Neuronal stem cell (in vitro differentiated cells): ENCODE data around the gene SNX3.

Experiments used
- DNase-seq: peaks from one replicate; pipeline ENCODE4 v3.0.0-alpha.2; 2013; ENCODE audit warnings: low spot score
- H2AFZ ChIP-seq: one replicate; pipeline ENCODE4 v1.6.1; 2013; ENCODE audit warnings: mild to moderate bottlenecking, low read length, inconsistent platforms
- H2AK5ac ChIP-seq: 2 replicates; pipeline ENCODE4 v1.6.1; 2013; ENCODE audit warnings: low read depth, mild to moderate bottlenecking, inconsistent platforms, low read length, moderate library complexity, mixed read lengths
- H2BK120ac ChIP-seq: 2 replicates; pipeline ENCODE4 v1.6.1; 2013; ENCODE audit warnings: low read depth, mild to moderate bottlenecking, inconsistent platforms, low read length, moderate library complexity, mixed read lengths
- H2BK12ac ChIP-seq: one replicate; pipeline ENCODE4 v1.6.1; 2013; ENCODE audit warnings: low read length, inconsistent platforms
- H2BK15ac ChIP-seq: 2 replicates; pipeline ENCODE4 v1.6.1; 2013; ENCODE audit warnings: mild to moderate bottlenecking, low read length, inconsistent platforms, mixed read lengths
- H2BK5ac ChIP-seq: one replicate; pipeline ENCODE4 v1.6.1; 2013; ENCODE audit warnings: inconsistent platforms, mild to moderate bottlenecking, low read length, moderate library complexity
- H3K14ac ChIP-seq: one replicate; pipeline ENCODE4 v1.6.1; 2013; ENCODE audit warnings: low read length, inconsistent platforms
- H3K18ac ChIP-seq: 2 replicates; pipeline ENCODE4 v1.6.1; 2013; ENCODE audit warnings: low read length, inconsistent platforms
- H3K23ac ChIP-seq: 2 replicates; pipeline ENCODE4 v1.6.1; 2013; ENCODE audit warnings: low read depth, mild to moderate bottlenecking, mixed read lengths, low read length, inconsistent platforms; ENCODE audit not compliant: poor library complexity
- H3K27ac ChIP-seq: replicated peaks from 3 replicates; pipeline ENCODE4 v1.5.1; 2013; ENCODE audit warnings: low read length, inconsistent platforms
- H3K27me3 ChIP-seq, 3 experiments: 2 replicates each; pipeline ENCODE4 v1.6.1; 2013; ENCODE audit warnings: low read length in 3 of 3, mild to moderate bottlenecking in 2 of 3, inconsistent platforms in 1 of 3, low read depth in 1 of 3, mixed read lengths in 1 of 3, moderate library complexity in 1 of 3; ENCODE audit not compliant: control insufficient read depth in 3 of 3, insufficient read depth in 3 of 3
- H3K36me3 ChIP-seq, 2 donors: replicated peaks in 1 of 2; 2 replicates each; pipeline ENCODE4 v1.6.1; 2013; ENCODE audit warnings: low read length in 2 of 2; ENCODE audit not compliant: control insufficient read depth in 2 of 2, insufficient read depth in 2 of 2
- H3K4ac ChIP-seq: 2 replicates; pipeline ENCODE4 v1.6.1; 2013; ENCODE audit warnings: inconsistent platforms, mild to moderate bottlenecking, low read length, moderate library complexity
- H3K4me1 ChIP-seq, 2 donors: 1 replicate in 1 of 2; 2 replicates in 1 of 2; pipeline ENCODE4 v1.6.1; 2013; ENCODE audit warnings: low read length in 2 of 2, low read depth in 1 of 2; ENCODE audit not compliant: control insufficient read depth in 2 of 2, insufficient read depth in 1 of 2
- H3K4me2 ChIP-seq: one replicate; pipeline ENCODE4 v1.6.1; 2013; ENCODE audit warnings: mild to moderate bottlenecking, low read length, inconsistent platforms; ENCODE audit not compliant: insufficient read depth, poor library complexity, severe bottlenecking
- H3K4me3 ChIP-seq, 2 donors: 2 replicates each; pipeline ENCODE4 v1.5.1; 2013; ENCODE audit warnings: low read length in 2 of 2, mild to moderate bottlenecking in 2 of 2, inconsistent platforms in 1 of 2, moderate library complexity in 1 of 2
- H3K79me1 ChIP-seq: one replicate; pipeline ENCODE4 v1.6.1; 2013; ENCODE audit warnings: low read depth, mild to moderate bottlenecking, inconsistent platforms, low read length, moderate library complexity
- H3K9ac ChIP-seq: one replicate; pipeline ENCODE4 v1.6.1; 2013; ENCODE audit warnings: mild to moderate bottlenecking, low read depth, low read length, inconsistent platforms; ENCODE audit not compliant: poor library complexity
- H3K9me3 ChIP-seq, 2 donors: replicated peaks in 1 of 2; 2 replicates each; pipeline versions ENCODE3 to v1.6.1; 2013; ENCODE audit warnings: low read length in 2 of 2, mild to moderate bottlenecking in 2 of 2, inconsistent platforms in 1 of 2, low read depth in 1 of 2, mixed read lengths in 1 of 2, moderate library complexity in 1 of 2; ENCODE audit not compliant: control insufficient read depth in 2 of 2, insufficient read depth in 1 of 2
- H4K8ac ChIP-seq: one replicate; pipeline ENCODE4 v1.6.1; 2013; ENCODE audit warnings: low read depth, mild to moderate bottlenecking, inconsistent platforms, low read length, moderate library complexity
- H4K91ac ChIP-seq: one replicate; pipeline ENCODE4 v1.6.1; 2013; ENCODE audit warnings: low read length, low read depth, mild to moderate bottlenecking, inconsistent platforms; ENCODE audit not compliant: poor library complexity
- WGBS, 2 donors: extraction: QIAGEN DNeasy Blood & Tissue Kit; methylation state at CpG; one replicate each; pipeline ENCODE4 v1.1.7; 2013; ENCODE audit warnings: missing lambda C conversion rate in 2 of 2, mixed read lengths in 1 of 2; ENCODE audit not compliant: insufficient read length in 2 of 2, insufficient replicate concordance in 1 of 2; ENCODE audit errors: extremely low coverage in 2 of 2; 5-methylcytosine and 5-hydroxymethylcytosine counted together

SNX3 gene

GRCh38 chr6:108187519-108187918, 73.3 kb downstream of the SNX3 start:
- Histone ChIP-seq H3K4me2 (no peak overlapping the region), H3K27ac (no peak overlapping the region), H2BK12ac (no peak overlapping the region), H3K4me1 (no peaks in the 10 kb centered on the region), H4K91ac (no peak overlapping the region), H3K27me3 (peaks cover 0 to 62% (median 0%) of the 10 kb centered on the region in 3 experiments), H2BK5ac (no peak overlapping the region), H3K36me3 (no peaks in the 10 kb centered on the region), H2BK15ac (no peak overlapping the region), H2AFZ (no peak overlapping the region), H3K4me3 (no peak overlapping the region), H3K18ac (no peak overlapping the region), H2BK120ac (no peak overlapping the region), H3K23ac (no peak overlapping the region), H4K8ac (no peak overlapping the region), H3K79me1 (no peaks in the 10 kb centered on the region), H3K4ac (no peak overlapping the region), H3K14ac (no peak overlapping the region), H2AK5ac (no peak overlapping the region), H3K9me3 (no peaks in the 10 kb centered on the region), H3K9ac (no peak overlapping the region)
- WGBS, 2 donors = no CpG with 5 or more reads among the region's 9 CpGs
- no peak for DNase-seq

- Histone ChIP-seq H4K8ac (no peak overlapping the region), H2BK5ac (no peak overlapping the region), H2AK5ac (no peak overlapping the region), H3K9me3 (no peaks in the 10 kb centered on the region), H3K9ac (no peak overlapping the region), H3K27ac (no peak overlapping the region), H2BK120ac (no peak overlapping the region), H4K91ac (no peak overlapping the region), H3K4me3 (no peak overlapping the region), H3K4ac (no peak overlapping the region), H3K4me2 (no peak overlapping the region), H2AFZ (no peak overlapping the region), H3K18ac (no peak overlapping the region), H2BK15ac (no peak overlapping the region), H3K27me3 (peaks cover 0 to 65% (median 0%) of the 10 kb centered on the region in 3 experiments), H3K14ac (no peak overlapping the region), H3K36me3 (no peaks in the 10 kb centered on the region), H3K4me1 (peaks cover 0 to 2% of the 10 kb centered on the region in 2 donors), H3K23ac (no peak overlapping the region), H3K79me1 (no peaks in the 10 kb centered on the region), H2BK12ac (no peak overlapping the region)
- no CpG with 5 or more reads among the region's 2 CpGs for WGBS, 2 donors
- no peak for DNase-seq
Observed at GRCh38 chr6:108186226-108186625, 74.6 kb downstream of the SNX3 start.

- H3K4me3 ChIP-seq = no peak overlapping the region
- H3K4ac ChIP-seq = no peak overlapping the region
- no peak overlapping the region for H2BK5ac ChIP-seq
- no peak overlapping the region for H4K8ac ChIP-seq
- H2AK5ac ChIP-seq = no peak overlapping the region
- no peak overlapping the region for H2BK15ac ChIP-seq
- H3K23ac ChIP-seq = no peak overlapping the region
- H3K9ac ChIP-seq = no peak overlapping the region
- no peak overlapping the region for H2BK120ac ChIP-seq
- no peaks in the 10 kb centered on the region for H3K36me3 ChIP-seq
- H3K79me1 ChIP-seq = no peaks in the 10 kb centered on the region
- peaks cover 17 to 77% (median 23%) of the 10 kb centered on the region in 3 experiments for H3K27me3 ChIP-seq
- H3K18ac ChIP-seq = no peak overlapping the region
- H4K91ac ChIP-seq = no peak overlapping the region
- no peak overlapping the region for H3K4me2 ChIP-seq
- H2AFZ ChIP-seq = no peak overlapping the region
- peaks cover 0 to 3% of the 10 kb centered on the region in 2 donors for H3K9me3 ChIP-seq
- no peak overlapping the region for H3K14ac ChIP-seq
- no peak overlapping the region for H3K27ac ChIP-seq
- WGBS, 2 donors = no CpG with 5 or more reads among the region's 6 CpGs
- H3K4me1 ChIP-seq = peaks cover 3 to 11% of the 10 kb centered on the region in 2 donors
- no peak for DNase-seq
- H2BK12ac ChIP-seq = no peak overlapping the region
Observed at GRCh38 chr6:108180776-108181175, 80.1 kb downstream of the SNX3 start.

GRCh38 chr6:108180266-108180665, 80.6 kb downstream of the SNX3 start:
- Histone ChIP-seq H3K4ac (no peak overlapping the region), H2AFZ (no peak overlapping the region), H3K4me3 (no peak overlapping the region), H3K23ac (no peak overlapping the region), H2AK5ac (no peak overlapping the region), H3K27me3 (peaks cover 22 to 77% (median 28%) of the 10 kb centered on the region in 3 experiments), H3K27ac (no peak overlapping the region), H3K9ac (no peak overlapping the region), H3K79me1 (no peaks in the 10 kb centered on the region), H3K4me2 (no peak overlapping the region), H3K18ac (no peak overlapping the region), H4K8ac (no peak overlapping the region), H2BK120ac (no peak overlapping the region), H3K9me3 (peaks cover 0 to 3% of the 10 kb centered on the region in 2 donors), H2BK15ac (no peak overlapping the region), H3K14ac (no peak overlapping the region), H2BK5ac (no peak overlapping the region), H2BK12ac (no peak overlapping the region), H4K91ac (no peak overlapping the region), H3K4me1 (peaks cover 7 to 15% of the 10 kb centered on the region in 2 donors), H3K36me3 (no peaks in the 10 kb centered on the region)
- DNase-seq = no peak
- WGBS, 2 donors = no CpG with 5 or more reads among the region's 1 CpG
